Subcutaneous adipose tissue (tissue), 4 donors: ENCODE data around the gene PSTK. TPM values are rescaled to one million over a fixed set of nuclear protein-coding genes. Genes with fewer than 3 reads are reported as not detected.

ENCODE experiments used
- total RNA-seq, 4 donors: library from RNA; depleted of rRNA; stranded (reverse); fragments of >200 nt; gene quantifications; one replicate each; pipeline ENCODE4 v1.1.0, GENCODE V29; 2016
- TF ChIP-seq, protein P1 (sequence below): fragments of 450-650 bp; IDR thresholded peaks from one replicate; pipeline ENCODE4 v1.5.1; 2016; ENCODE audit warnings: low read depth, mild to moderate bottlenecking, control low read depth, antibody characterized with exemption, moderate library complexity

The PSTK gene
- total RNA-seq, 4 donors from 2014 or later = 2.4 to 6.2 (median 3.0) TPM

DNA sequence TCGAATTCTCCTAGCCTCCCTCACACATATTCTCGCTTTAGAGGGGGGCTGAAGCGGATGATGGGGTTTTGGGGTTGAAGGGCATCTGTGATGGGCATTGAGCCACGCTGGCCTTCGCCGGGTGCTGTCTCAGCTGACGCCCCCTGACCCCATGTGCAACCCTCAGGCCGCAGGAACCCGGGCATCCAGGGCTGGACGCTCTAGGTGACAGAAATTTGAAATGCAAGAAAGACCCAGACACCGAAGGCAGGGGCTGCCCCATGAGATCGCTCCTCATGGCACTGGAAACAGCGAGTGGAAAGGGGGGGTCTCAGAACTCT, 25.5 kb upstream of the PSTK start:
- TF ChIP-seq, protein P1, sequence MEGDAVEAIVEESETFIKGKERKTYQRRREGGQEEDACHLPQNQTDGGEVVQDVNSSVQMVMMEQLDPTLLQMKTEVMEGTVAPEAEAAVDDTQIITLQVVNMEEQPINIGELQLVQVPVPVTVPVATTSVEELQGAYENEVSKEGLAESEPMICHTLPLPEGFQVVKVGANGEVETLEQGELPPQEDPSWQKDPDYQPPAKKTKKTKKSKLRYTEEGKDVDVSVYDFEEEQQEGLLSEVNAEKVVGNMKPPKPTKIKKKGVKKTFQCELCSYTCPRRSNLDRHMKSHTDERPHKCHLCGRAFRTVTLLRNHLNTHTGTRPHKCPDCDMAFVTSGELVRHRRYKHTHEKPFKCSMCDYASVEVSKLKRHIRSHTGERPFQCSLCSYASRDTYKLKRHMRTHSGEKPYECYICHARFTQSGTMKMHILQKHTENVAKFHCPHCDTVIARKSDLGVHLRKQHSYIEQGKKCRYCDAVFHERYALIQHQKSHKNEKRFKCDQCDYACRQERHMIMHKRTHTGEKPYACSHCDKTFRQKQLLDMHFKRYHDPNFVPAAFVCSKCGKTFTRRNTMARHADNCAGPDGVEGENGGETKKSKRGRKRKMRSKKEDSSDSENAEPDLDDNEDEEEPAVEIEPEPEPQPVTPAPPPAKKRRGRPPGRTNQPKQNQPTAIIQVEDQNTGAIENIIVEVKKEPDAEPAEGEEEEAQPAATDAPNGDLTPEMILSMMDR = no peak

DNA sequence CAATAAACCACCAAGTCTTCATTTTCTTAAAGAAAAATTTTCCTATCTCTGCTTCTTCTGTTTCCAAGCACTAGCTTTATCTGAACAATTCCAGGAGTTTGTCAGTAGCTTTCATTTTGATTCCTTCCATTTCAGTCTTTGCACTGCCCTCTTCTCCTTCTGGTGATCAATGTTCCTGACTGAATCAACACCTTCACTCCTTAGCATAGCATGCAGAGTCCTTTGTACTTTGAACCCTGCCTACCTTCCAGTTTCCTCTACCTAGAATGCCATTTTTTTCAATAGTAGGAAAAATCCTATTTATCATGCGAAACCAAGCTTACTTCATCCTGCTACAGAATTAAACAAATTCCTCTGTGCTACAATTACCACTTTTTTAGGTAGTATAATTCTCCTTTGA, 24.3 kb upstream of the PSTK start:
- TF ChIP-seq, protein P1 = no peak

DNA sequence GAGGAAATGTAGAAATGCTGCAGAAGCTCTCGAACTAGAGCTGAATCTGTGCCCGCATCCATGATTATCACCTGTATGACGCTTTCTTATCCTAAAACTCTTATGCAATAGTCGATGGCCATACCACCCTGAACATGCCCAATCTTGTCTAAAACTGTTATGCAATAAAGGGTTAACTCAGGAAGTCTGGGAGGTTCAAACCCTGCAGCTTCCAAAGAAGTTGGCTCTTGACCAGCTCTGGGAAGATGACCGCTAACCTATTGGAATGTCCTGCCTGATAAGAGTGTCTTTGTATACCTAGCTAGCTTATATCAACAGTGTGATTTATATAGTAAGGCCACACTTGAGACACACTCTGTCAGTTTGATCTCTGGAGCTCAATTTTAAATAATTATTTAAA, 22.7 kb upstream of the PSTK start:
- TF ChIP-seq, protein P1 = no peak

DNA sequence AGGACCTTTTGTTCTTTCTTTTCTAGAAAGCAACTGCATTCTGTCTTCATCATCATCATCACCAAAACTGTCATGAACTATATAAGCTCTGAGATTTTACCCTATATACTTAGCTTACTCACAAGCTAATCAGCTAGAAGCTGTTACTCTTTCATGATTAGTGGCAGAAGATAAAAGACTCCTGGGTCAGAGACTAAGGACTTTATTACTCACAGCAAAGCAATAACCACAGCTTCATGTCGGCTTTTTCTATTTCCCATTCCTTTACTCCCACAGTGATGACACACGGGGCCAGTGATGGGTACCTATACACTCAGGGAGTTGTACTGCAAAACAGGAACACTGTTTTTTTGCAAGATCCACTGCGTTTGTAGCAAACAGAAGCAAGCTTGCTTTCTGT, 17.8 kb upstream of the PSTK start:
- TF ChIP-seq, protein P1 = no peak

DNA sequence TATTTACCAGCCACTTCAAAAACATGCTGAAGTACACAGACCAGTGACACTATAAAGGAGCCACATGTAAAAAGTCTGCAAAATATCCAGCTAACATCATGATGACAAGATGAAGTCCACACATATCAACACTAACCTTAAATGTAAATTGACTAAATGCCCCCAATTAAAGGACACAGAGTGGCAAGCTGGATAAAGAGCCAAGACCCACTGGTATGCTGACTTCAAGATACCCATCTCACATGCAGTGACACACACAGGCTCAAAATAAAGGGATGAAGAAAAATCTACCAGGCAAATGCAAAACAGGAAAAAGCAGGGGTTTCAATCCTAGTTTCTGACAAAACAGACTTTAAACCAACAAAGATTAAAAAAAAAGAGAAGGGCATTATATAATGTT, 13.3 kb upstream of the PSTK start:
- TF ChIP-seq, protein P1 = no peak

DNA sequence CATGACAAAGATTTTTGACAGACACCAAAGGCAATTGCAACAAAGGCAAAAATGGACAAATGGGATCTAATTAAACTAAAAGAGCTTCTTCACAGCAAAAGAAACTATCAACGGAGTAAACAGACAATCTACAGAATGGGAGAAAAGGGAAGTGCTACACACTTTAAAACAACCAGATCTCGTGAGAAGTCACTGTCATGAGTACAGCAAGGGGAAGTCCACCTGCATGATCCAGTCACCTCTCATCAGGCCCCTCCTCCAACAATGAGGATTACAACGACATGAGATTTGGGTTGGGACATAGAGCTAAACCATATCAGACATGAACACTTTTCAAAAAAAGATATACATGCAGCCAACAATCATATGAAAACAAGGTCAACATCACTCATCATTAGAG, 11.5 kb upstream of the PSTK start:
- TF ChIP-seq, protein P1 = no peak

DNA sequence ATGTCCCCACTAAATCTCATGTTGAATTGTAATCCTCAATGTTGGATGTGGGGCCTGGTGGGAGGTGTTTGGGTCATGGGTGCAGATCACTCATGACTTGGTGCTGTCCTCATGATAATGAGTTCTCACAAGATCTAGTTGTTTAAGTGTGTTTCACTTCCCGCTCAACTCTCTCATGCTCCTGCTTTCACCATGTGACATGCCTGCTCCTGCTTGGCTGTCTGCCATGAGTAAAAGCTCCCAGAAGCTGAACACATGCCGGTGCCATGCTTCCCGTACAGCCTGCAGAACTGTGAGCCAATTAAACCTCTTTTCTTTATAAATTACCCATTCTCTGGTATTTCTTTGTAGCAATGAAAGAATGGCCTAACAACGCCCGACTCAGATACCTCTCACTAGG, 6.2 kb upstream of the PSTK start:
- TF ChIP-seq, protein P1 = no peak

DNA sequence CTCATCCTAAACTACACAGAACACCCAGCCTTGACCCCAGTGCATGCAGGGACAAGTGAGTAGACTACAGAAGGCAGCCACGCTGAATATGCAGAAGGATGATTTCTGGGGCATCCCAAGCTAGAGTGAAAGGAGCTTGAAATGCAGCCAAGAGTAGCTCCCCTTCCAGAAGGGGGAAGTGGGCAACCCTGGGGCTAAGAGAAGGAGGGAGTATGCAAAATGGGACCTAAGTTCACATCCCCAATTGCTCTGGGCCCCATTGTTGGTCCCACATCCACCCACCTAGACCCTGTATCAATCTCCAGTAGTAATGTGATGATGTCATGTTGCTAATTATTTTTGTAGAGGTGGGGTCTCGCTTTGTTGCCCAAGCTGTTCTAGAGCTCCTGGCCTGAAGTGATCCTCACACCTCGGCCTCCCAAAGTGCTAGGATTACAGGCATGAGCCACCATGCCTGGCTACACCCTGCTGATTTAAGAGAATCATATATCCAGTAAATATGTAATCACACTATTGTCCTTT, 5.6 kb upstream of the PSTK start:
- TF ChIP-seq, protein P1 = no peak
